ENCODE data around the gene PLEKHA7. TPM values are rescaled to one million over a fixed set of nuclear protein-coding genes. Genes with fewer than 3 reads are reported as not detected.

PLEKHA7 gene
- polyA plus RNA-seq, 1 of the 3 experiments (the other 2 are of a cell fraction) = 0.12 TPM

GRCh38 chr11:16839821-16840220 is 174.4 kb downstream of the PLEKHA7 start:
- Histone ChIP-seq H3K9me3 (no peaks in the 10 kb centered on the region), H3K27ac (ENCODE audit: low read depth in 2 of 2, low read length in 1 of 2) (no peak overlapping the region), H3K4me3 (ENCODE audit: low read depth in 2 of 2, low read length in 1 of 2) (no peak overlapping the region), H3K79me2 (ENCODE audit: insufficient read depth) (no peaks in the 10 kb centered on the region), H3K36me3 (replicated peaks in 1 of 2; ENCODE audit: control insufficient read depth in 1 of 2, insufficient read depth in 2 of 2, low read length in 1 of 2) (no peaks in the 10 kb centered on the region), H4K20me1 (ENCODE audit: insufficient read depth) (no peaks in the 10 kb centered on the region), H3K4me1 (ENCODE audit: control insufficient read depth in 1 of 2, insufficient read depth in 2 of 2, low read depth in 1 of 2, low read length in 1 of 2) (no peaks in the 10 kb centered on the region), H3K9me2 (no peaks in the 10 kb centered on the region), H3K4me2 (no peak overlapping the region), H2AFZ (ENCODE audit: low read depth) (no peak overlapping the region), H3K27me3 (ENCODE audit: insufficient read depth) (no peaks in the 10 kb centered on the region), H3F3A (replicated peaks; ENCODE audit: insufficient read depth) (no peaks in the 10 kb centered on the region), H3K9ac (no peak overlapping the region)
- TF ChIP-seq JUND (IDR thresholded peaks at IDR 0.05) = no peak
- TF ChIP-seq REST (IDR thresholded peaks at IDR 0.05; ENCODE audit: low read depth, low read length) = no peak
- TF ChIP-seq PBX3 (IDR thresholded peaks at IDR 0.05) = no peak
- TF ChIP-seq FOXM1 (IDR thresholded peaks at IDR 0.05; ENCODE audit: low read depth) = no peak
- no peak for TF ChIP-seq YY1 (IDR thresholded peaks at IDR 0.05; ENCODE audit: low read depth)
- no peak for TF ChIP-seq ZBTB33 (IDR thresholded peaks at IDR 0.05; ENCODE audit: borderline replicate concordance, low read depth)
- no peak for TF ChIP-seq TAF1 (IDR thresholded peaks at IDR 0.05; ENCODE audit: borderline replicate concordance, low read depth, low read length)
- TF ChIP-seq USF1 (IDR thresholded peaks at IDR 0.05; ENCODE audit: borderline replicate concordance, low read depth) = no peak
- no peak for TF ChIP-seq EZH2phosphoT487 (IDR thresholded peaks at IDR 0.05; ENCODE audit: borderline replicate concordance, low read depth)
- TF ChIP-seq EP300 (IDR thresholded peaks at IDR 0.05; ENCODE audit: borderline replicate concordance in 1 of 2, low read depth in 1 of 2, low read length in 1 of 2) = no peak
- no peak for TF ChIP-seq MEF2A (IDR thresholded peaks at IDR 0.05; ENCODE audit: borderline replicate concordance, low read depth)
- TF ChIP-seq GATA2 (CRISPR knock-in tag; IDR thresholded peaks at IDR 0.05) = no peak
- TF ChIP-seq RAD21 (IDR thresholded peaks at IDR 0.05; ENCODE audit: low read length) = no peak
- TF ChIP-seq CTCF (IDR thresholded peaks at IDR 0.05) = no peak
- no peak for TF ChIP-seq SIN3A (IDR thresholded peaks at IDR 0.05; ENCODE audit: borderline replicate concordance, low read depth, low read length)
- TF ChIP-seq FOXJ3 (CRISPR knock-in tag; IDR thresholded peaks at IDR 0.05) = no peak
- TF ChIP-seq TCF12 (IDR thresholded peaks at IDR 0.05) = no peak
- TF ChIP-seq NFIC (IDR thresholded peaks at IDR 0.05; ENCODE audit: borderline replicate concordance) = no peak
- POLR2A ChIA-PET = no interaction called here
- CTCF ChIA-PET = interaction anchor here (1.1 to 3.0 kb wide), 2 partner anchors 20 to 54 kb away, joined by 4 to 15 read pairs; no protein-coding TSS in a partner anchor
- 68% methylated on average over 3 of the region's 3 CpGs for WGBS (ENCODE audit: low lambda C conversion rate)
- DNase-seq = no peak
